A549 treated with AZD9567 at 1 μM for 4 hours (cell line): Measurements from ENCODE around the gene ACTR1B. TPM values are rescaled to one million over a fixed set of nuclear protein-coding genes. Genes with fewer than 3 reads are reported as not detected.

Experiments
- total RNA-seq: library from RNA; stranded (reverse); fragments of 200-300 nt; extraction: Qiagen RNA extraction; gene quantifications from 5 replicates; pipeline ENCODE4 v1.2.3, GENCODE V29; 2022; ENCODE audit not compliant: insufficient read depth

The ACTR1B gene
- 28.0 to 46.9 TPM (median 44.7 TPM) in 5 replicates for total RNA-seq

GRCh38 chr2:97663962-97664635 is at the start of gene ACTR1B:
ACTR1B (minus strand) TSS chr2:97664044; CDS start chr2:97663890, 154 bp downstream.

DNA sequence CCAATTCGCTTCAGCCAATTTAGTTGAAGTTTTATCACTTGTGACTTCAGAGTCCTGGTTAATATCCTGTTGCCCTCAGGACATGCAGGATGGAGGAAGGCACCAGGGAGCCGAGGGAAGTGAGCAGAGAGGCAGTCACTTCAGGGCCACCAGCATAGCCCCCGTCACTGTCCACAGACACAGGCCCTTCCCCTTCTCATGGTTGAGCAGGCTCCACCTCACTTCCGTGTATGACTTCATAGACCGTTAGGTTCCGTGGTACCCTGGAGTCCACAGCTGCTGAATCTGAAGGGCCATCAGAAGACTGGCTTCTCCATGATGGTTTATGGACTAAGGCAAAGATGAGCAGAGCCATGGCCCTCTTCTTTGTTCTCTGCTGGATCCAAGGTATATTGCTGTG is 5.6 kb upstream of the ACTR1B start, which contains the start of gene C2orf92:
Gene C2orf92, plus strand, starts transcription at position 266 of the 400 bp plus-strand sequence. Its CDS starts 76 bp downstream, at position 342.

GRCh38 chr2:97645695-97646629 is 17.9 kb downstream of the ACTR1B start, which contains the start of gene COX5B:
COX5B (plus strand) TSS chr2:97646062; CDS start chr2:97646087, 25 bp downstream.

Other genes with a start within 250 kb of the ACTR1B start
- gene ANKRD36B, start 74.2 kb downstream of the ACTR1B start, total RNA-seq: 2.4 to 6.1 TPM (median 4.8 TPM) in 5 replicates
- 272 to 328 TPM (median 326 TPM) in 5 replicates for gene COX5B, start 18.0 kb downstream of the ACTR1B start, total RNA-seq
- gene C2orf92, start 5.7 kb upstream of the ACTR1B start, total RNA-seq: 0.60 to 1.2 TPM (median 0.92 TPM) in 4 of 5 replicates, not detected in the other
- 0.03 to 0.17 TPM (median 0.16 TPM) in 3 of 5 replicates, not detected in the others for gene ZAP70, start 49.5 kb upstream of the ACTR1B start, total RNA-seq